ENCODE results near the gene PTPRF.
A peak's percentile ranks its signal among the peaks of the same experiment; 100 is the strongest.

The PTPRF gene

GRCh38 chr1:43632135-43632670 is 101.5 kb downstream of the PTPRF start:
- TF ChIP-seq REST (IDR thresholded peaks at IDR 0.05; ENCODE audit: low read depth): peak; percentile 78
- no peak for TF ChIP-seq RAD21 (IDR thresholded peaks at IDR 0.05; ENCODE audit: low read depth)

- TF ChIP-seq EGR1 (IDR thresholded peaks at IDR 0.05) (no peak), CREB1 (IDR thresholded peaks at IDR 0.05; ENCODE audit: low read depth) (no peak), TCF12 (IDR thresholded peaks at IDR 0.05; ENCODE audit: low read depth) (no peak), TEAD4 (IDR thresholded peaks at IDR 0.05) (0 out of 2 replicates have a peak, but pooled peaks have one; percentile 28)
Observed at GRCh38 chr1:43634721-43635120, 104.0 kb downstream of the PTPRF start.

GRCh38 chr1:43636006-43636641 is 105.4 kb downstream of the PTPRF start:
- TF ChIP-seq ZBTB7A (IDR thresholded peaks at IDR 0.05; ENCODE audit: low read depth) (no peak), TEAD4 (IDR thresholded peaks at IDR 0.05) (peak; percentile 36; the same call in 1 of the 2 replicates), CREB1 (IDR thresholded peaks at IDR 0.05; ENCODE audit: low read depth) (no peak), YY1 (IDR thresholded peaks at IDR 0.05; ENCODE audit: low read depth) (no peak), CEBPB (IDR thresholded peaks at IDR 0.05) (no peak), EGR1 (IDR thresholded peaks at IDR 0.05) (no peak), REST (IDR thresholded peaks at IDR 0.05; ENCODE audit: low read depth) (peak; percentile 67)

GRCh38 chr1:43637267-43637666 is 106.6 kb downstream of the PTPRF start:
- TF ChIP-seq NFIC (IDR thresholded peaks at IDR 0.05) (no peak), USF1 (IDR thresholded peaks at IDR 0.05) (no peak), REST (IDR thresholded peaks at IDR 0.05; ENCODE audit: low read depth) (no peak), CREB1 (IDR thresholded peaks at IDR 0.05; ENCODE audit: low read depth) (no peak)

- TF ChIP-seq USF1 (IDR thresholded peaks at IDR 0.05) (no peak), CREB1 (IDR thresholded peaks at IDR 0.05; ENCODE audit: low read depth) (no peak), EP300 (IDR thresholded peaks at IDR 0.05; ENCODE audit: borderline replicate concordance) (no peak), TCF12 (IDR thresholded peaks at IDR 0.05; ENCODE audit: low read depth) (no peak), EGR1 (IDR thresholded peaks at IDR 0.05) (no peak), ZBTB7A (IDR thresholded peaks at IDR 0.05; ENCODE audit: low read depth) (no peak), RAD21 (IDR thresholded peaks at IDR 0.05; ENCODE audit: low read depth) (no peak), FOXM1 (IDR thresholded peaks at IDR 0.05; ENCODE audit: borderline replicate concordance, low read depth) (no peak), MAX (IDR thresholded peaks at IDR 0.05) (no peak), NFIC (IDR thresholded peaks at IDR 0.05) (no peak), REST (IDR thresholded peaks at IDR 0.05; ENCODE audit: low read depth) (no peak)
Observed at GRCh38 chr1:43639976-43640794, 109.5 kb downstream of the PTPRF start.
